ENCODE data around the gene CEP55. TPM values are rescaled to one million over a fixed set of nuclear protein-coding genes. Genes with fewer than 3 reads are reported as not detected.

The CEP55 gene
- total RNA-seq, 4 donors from 2014 or later: 1.1 to 13.1 (median 4.3) TPM; not detected in 1

DNA sequence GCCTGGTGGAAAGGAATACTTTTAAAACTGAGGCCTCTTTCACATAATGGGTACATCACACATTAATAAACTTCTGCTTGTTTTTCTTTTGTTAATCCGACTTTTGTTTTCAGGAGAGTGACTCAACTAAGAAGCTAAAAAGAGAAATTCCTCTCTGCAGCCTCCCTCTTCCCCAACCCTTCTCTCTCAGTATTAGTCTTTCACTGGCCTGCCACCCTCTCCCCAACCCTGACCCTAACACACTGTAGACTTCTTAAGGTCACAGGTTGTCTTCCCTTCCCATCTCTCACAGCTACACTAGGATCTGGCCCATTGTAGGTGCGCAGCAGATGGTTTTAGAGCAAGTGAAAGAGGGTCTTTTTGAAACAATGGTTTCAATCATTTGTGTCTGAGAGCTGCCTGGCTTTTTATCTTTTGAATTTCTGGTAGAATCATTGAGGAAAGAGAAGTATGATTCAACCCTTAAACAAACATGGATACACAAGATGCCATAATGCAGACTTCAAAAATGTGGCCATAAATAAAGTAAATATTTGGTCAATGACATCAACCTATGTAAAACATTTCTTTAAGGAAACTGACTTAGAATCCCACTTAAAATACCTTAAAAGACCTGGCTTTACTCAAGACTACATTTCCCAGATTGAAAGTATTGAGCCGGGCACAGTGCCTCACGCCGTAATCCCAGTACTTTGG lies 52.1 kb downstream of the CEP55 start:
- Histone ChIP-seq H3K9me3 (no peaks in the 10 kb centered on the region), H3K36me3 (no peaks in the 10 kb centered on the region), H3K27ac (peak overlapping the region; percentile 34 to 79 (median 66)), H3K4me3 (no peak overlapping the region), H3K27me3 (no peaks in the 10 kb centered on the region), H3K4me1 (peaks cover 0 to 15% (median 10%) of the 10 kb centered on the region in 4 donors)
- no peak for DNase-seq
- TF ChIP-seq EP300 (IDR thresholded peaks at IDR 0.05; ENCODE audit: low read depth) (no peak), POLR2AphosphoS5 (IDR thresholded peaks at IDR 0.05) (no peak), POLR2A (IDR thresholded peaks at IDR 0.05) (no peak)
- TF ChIP-seq, protein P1, sequence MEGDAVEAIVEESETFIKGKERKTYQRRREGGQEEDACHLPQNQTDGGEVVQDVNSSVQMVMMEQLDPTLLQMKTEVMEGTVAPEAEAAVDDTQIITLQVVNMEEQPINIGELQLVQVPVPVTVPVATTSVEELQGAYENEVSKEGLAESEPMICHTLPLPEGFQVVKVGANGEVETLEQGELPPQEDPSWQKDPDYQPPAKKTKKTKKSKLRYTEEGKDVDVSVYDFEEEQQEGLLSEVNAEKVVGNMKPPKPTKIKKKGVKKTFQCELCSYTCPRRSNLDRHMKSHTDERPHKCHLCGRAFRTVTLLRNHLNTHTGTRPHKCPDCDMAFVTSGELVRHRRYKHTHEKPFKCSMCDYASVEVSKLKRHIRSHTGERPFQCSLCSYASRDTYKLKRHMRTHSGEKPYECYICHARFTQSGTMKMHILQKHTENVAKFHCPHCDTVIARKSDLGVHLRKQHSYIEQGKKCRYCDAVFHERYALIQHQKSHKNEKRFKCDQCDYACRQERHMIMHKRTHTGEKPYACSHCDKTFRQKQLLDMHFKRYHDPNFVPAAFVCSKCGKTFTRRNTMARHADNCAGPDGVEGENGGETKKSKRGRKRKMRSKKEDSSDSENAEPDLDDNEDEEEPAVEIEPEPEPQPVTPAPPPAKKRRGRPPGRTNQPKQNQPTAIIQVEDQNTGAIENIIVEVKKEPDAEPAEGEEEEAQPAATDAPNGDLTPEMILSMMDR (IDR thresholded peaks at IDR 0.05): no peak
- intact Hi-C loops (cut with DNase I; ENCODE audit: low total_unique reads): no loop called here
- 45 to 67% methylated on average over 2 to 5 of the region's 5 CpGs for WGBS, 2 donors (ENCODE audit: low coverage in 1 of 2)
- in situ Hi-C loops (cut with MboI; ENCODE audit: low pct_ligation_motif_present in 1 of 4, low pct_unique_long_range_greater_than_20kb in 1 of 4, low sequenced_read_pairs in 3 of 4): loop anchor here in 1 of 4 donors (10.0 kb wide), 1 partner anchor 126 kb away; no protein-coding TSS in a partner anchor

DNA sequence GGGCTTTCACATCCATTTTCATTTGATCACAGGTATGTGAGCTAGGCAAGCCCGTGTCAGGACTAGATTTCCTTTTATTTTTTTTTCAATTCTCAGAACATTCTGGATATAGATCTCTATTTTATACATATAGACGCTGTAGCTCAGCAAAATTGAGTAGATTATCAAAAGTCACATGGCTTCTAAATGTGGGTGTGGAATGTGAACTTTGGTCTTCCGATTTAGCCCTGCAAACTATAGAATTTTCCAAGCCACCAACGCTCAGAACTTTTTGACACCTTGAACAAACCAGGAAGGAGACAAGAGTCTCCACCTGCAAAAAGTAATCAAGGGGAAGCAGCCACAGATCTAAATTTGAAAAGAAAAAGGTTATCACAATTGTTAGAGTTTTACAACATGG lies 54.2 kb downstream of the CEP55 start:
- H3K27me3 ChIP-seq: no peaks in the 10 kb centered on the region
- WGBS, 2 donors (ENCODE audit: low coverage in 1 of 2): 40 to 41% methylated on average over 4 of the region's 4 CpGs
- H3K4me3 ChIP-seq: no peak overlapping the region
- no peaks in the 10 kb centered on the region for H3K9me3 ChIP-seq
- H3K36me3 ChIP-seq: no peaks in the 10 kb centered on the region
- peak overlapping the region; percentile 60 to 79 (median 67) for H3K27ac ChIP-seq
- in situ Hi-C loops (cut with MboI; ENCODE audit: low pct_ligation_motif_present in 1 of 4, low pct_unique_long_range_greater_than_20kb in 1 of 4, low sequenced_read_pairs in 3 of 4) (loop anchor here in 2 of 4 donors (10.0 kb wide), 1 partner anchor 124 kb away; no protein-coding TSS in a partner anchor), intact Hi-C loops (cut with DNase I; ENCODE audit: low total_unique reads) (no loop called here)
- TF ChIP-seq, protein P1 (IDR thresholded peaks at IDR 0.05): no peak
- TF ChIP-seq EP300 (IDR thresholded peaks at IDR 0.05; ENCODE audit: low read depth): no peak
- no peak for TF ChIP-seq POLR2AphosphoS5 (IDR thresholded peaks at IDR 0.05)
- no peak for TF ChIP-seq POLR2A (IDR thresholded peaks at IDR 0.05)
- peaks cover 0 to 21% (median 10%) of the 10 kb centered on the region in 4 donors for H3K4me1 ChIP-seq
- no peak for DNase-seq

DNA sequence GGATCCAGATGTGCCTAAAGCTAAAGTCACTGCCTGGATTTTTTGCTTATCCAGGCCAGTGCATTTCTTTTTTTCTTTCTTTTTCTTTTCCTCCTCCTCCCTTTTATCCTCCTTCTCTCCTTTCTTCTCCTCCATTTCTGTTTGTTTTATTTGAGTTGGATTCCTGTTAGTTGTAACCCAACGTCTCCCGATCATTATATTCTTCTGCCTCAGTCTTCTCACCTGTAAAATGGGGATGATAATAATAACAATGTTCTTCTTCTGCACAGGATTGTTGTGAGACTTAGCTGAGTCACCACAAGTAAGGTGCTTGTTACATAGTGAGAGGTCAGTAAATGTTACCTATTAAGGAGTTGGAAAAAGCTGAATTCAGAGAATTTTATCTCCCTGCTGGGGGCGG lies 56.4 kb downstream of the CEP55 start:
- Histone ChIP-seq H3K4me3 (no peak overlapping the region), H3K4me1 (peaks cover 0 to 21% (median 10%) of the 10 kb centered on the region in 4 donors), H3K9me3 (no peaks in the 10 kb centered on the region), H3K27ac (no peak overlapping the region), H3K27me3 (no peaks in the 10 kb centered on the region), H3K36me3 (no peaks in the 10 kb centered on the region)
- DNase-seq: no peak
- in situ Hi-C loops (cut with MboI; ENCODE audit: low pct_ligation_motif_present in 1 of 4, low pct_unique_long_range_greater_than_20kb in 1 of 4, low sequenced_read_pairs in 3 of 4) (loop anchor here in 2 of 4 donors (10.0 kb wide), 1 partner anchor 122 kb away; no protein-coding TSS in a partner anchor), intact Hi-C loops (cut with DNase I; ENCODE audit: low total_unique reads) (no loop called here)
- TF ChIP-seq POLR2AphosphoS5 (IDR thresholded peaks at IDR 0.05) (no peak), EP300 (IDR thresholded peaks at IDR 0.05; ENCODE audit: low read depth) (no peak), POLR2A (IDR thresholded peaks at IDR 0.05) (no peak)
- TF ChIP-seq, protein P1 (IDR thresholded peaks at IDR 0.05): no peak
- 88 to 90% methylated on average over 3 of the region's 3 CpGs for WGBS, 2 donors (ENCODE audit: low coverage in 1 of 2)

DNA sequence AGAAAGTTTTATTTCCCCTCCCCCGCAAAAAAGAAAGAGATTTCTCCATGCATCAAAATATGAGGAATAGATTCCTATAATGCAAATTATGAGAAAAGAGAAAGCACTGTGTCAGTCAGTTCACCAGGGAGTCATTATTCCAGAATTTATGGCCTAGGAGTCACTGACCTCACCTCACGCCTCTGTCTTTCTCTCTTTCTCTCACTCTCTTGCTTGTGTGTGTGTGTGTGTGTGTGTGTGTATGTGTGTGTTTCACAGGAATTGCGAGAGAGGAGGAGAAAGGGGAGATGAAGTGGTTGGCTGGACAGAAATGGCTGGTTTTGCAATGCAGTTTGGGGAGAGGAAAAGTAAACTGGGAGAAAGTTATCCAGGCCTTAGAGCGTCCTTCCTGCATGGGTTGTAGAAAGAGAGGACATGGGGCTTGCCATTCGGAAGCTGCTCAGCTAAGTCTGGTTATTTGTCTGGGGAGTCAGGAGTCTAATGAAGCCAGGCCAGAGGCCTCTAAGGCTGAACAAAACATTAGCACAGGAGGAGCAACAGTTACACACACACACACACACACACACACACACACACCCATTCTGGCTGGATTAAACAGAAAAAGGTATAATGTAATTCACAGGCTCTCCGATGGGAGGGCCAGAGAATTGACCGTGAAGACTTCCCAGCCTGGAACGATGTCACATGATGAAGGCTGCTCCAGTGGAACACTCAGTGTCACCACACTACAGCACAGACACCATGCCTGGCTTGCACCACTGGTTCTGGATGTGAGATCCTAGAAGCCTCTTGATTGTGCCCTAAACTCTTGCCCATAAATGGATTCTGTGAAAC lies 57.3 kb downstream of the CEP55 start:
- Histone ChIP-seq H3K4me1 (peaks cover 0 to 21% (median 6%) of the 10 kb centered on the region in 4 donors), H3K9me3 (no peaks in the 10 kb centered on the region), H3K4me3 (no peak overlapping the region), H3K27me3 (no peaks in the 10 kb centered on the region), H3K27ac (no peak overlapping the region), H3K36me3 (no peaks in the 10 kb centered on the region)
- in situ Hi-C loops (cut with MboI; ENCODE audit: low pct_ligation_motif_present in 1 of 4, low pct_unique_long_range_greater_than_20kb in 1 of 4, low sequenced_read_pairs in 3 of 4) (loop anchor here in 2 of 4 donors (10.0 kb wide), 1 partner anchor 121 kb away; no protein-coding TSS in a partner anchor), intact Hi-C loops (cut with DNase I; ENCODE audit: low total_unique reads) (no loop called here)
- DNase-seq: no peak
- TF ChIP-seq, protein P1 (IDR thresholded peaks at IDR 0.05): no peak
- TF ChIP-seq POLR2AphosphoS5 (IDR thresholded peaks at IDR 0.05): no peak
- no peak for TF ChIP-seq POLR2A (IDR thresholded peaks at IDR 0.05)
- TF ChIP-seq EP300 (IDR thresholded peaks at IDR 0.05; ENCODE audit: low read depth): no peak
- 0 to 86% methylated on average over 1 to 8 of the region's 8 CpGs for WGBS, 2 donors (ENCODE audit: low coverage in 1 of 2)

Measured in transverse colon (tissue), 4 donors.